B cell (primary cell): ENCODE data around the gene GPC3. TPM values are rescaled to one million over a fixed set of nuclear protein-coding genes. Genes with fewer than 3 reads are reported as not detected.
A peak's percentile ranks its signal among the peaks of the same experiment; 100 is the strongest.

Source experiments
- ATAC-seq: fragments of 200-7000 bp; cut with Tn5 transposase; one replicate; pipeline ENCODE4 v1.10.0; 2021; ENCODE audit warnings: low read depth, mild to moderate bottlenecking, moderate number of reproducible peaks, moderate library complexity
- CTCF ChIA-PET: fragments of 350-600 bp; sonication (Branson Sonifier 250); formaldehyde crosslinking; loops from one replicate; lab custom pipeline; 2021; ENCODE audit warnings: antibody characterized with exemption, inconsistent platforms; lab: Charles Lee
- POLR2A ChIA-PET: fragments of 350-600 bp; sonication (Branson Sonifier 250); formaldehyde crosslinking; loops from one replicate; lab custom pipeline; 2021; ENCODE audit warnings: antibody characterized with exemption; lab: Charles Lee
- DNase-seq: peaks from one replicate; pipeline ENCODE4 v3.0.0; 2013
- H2AFZ ChIP-seq: 2 replicates; pipeline ENCODE4 v1.6.1; 2012; ENCODE audit warnings: mild to moderate bottlenecking, low read depth, low read length; ENCODE audit not compliant: insufficient read depth, poor library complexity, severe bottlenecking
- H3K27ac ChIP-seq, 2 donors: 1 replicate in 1 of 2; 2 replicates in 1 of 2; pipeline ENCODE4 v1.5.1; 2012 to 2013; ENCODE audit warnings: low read length in 2 of 2, mild to moderate bottlenecking in 2 of 2, moderate library complexity in 1 of 2
- H3K27me3 ChIP-seq, 4 experiments: fragments of 200-600 bp in 1 of 4; sonication (generic) in 1 of 4; replicated peaks in 1 of 4; 1 replicate in 2 of 4; 2 replicates in 2 of 4; pipeline versions ENCODE4 v1.6.1 to v1.7.0; 2013 to 2016; ENCODE audit warnings: low read length in 3 of 4, mild to moderate bottlenecking in 2 of 4, mixed read lengths in 1 of 4, moderate library complexity in 1 of 4; ENCODE audit not compliant: insufficient read depth in 4 of 4, control insufficient read depth in 3 of 4; ENCODE audit errors: control extremely low read depth in 1 of 4
- H3K36me3 ChIP-seq, 2 experiments: replicated peaks in 1 of 2; 1 replicate in 1 of 2; 2 replicates in 1 of 2; pipeline versions ENCODE4 v1.6.1 to v1.7.1; 2013; ENCODE audit warnings: low read length in 1 of 2; ENCODE audit not compliant: insufficient read depth in 2 of 2, control insufficient read depth in 1 of 2; ENCODE audit errors: control extremely low read depth in 1 of 2, extremely low read depth in 1 of 2
- H3K4me1 ChIP-seq, 2 donors: fragments of 200-600 bp in 1 of 2; sonication (generic) in 1 of 2; 1 replicate in 1 of 2; 2 replicates in 1 of 2; pipeline versions ENCODE4 v1.5.1 to v1.6.1; 2013 to 2017; ENCODE audit warnings: low read length in 2 of 2; ENCODE audit not compliant: control insufficient read depth in 2 of 2, insufficient read depth in 2 of 2
- H3K4me2 ChIP-seq: replicated peaks from 2 replicates; pipeline ENCODE3; 2012; ENCODE audit warnings: mild to moderate bottlenecking, low read depth, low read length; ENCODE audit not compliant: poor library complexity, severe bottlenecking
- H3K4me3 ChIP-seq, 5 experiments: fragments of 200-600 bp in 1 of 5; sonication (generic) in 1 of 5; 1 replicate in 3 of 5; 2 replicates in 2 of 5; pipeline versions ENCODE4 v1.5.1 to v1.7.0; 2011 to 2016; ENCODE audit warnings: low read length in 4 of 5, mild to moderate bottlenecking in 4 of 5, low read depth in 2 of 5, control low read depth in 1 of 5, moderate library complexity in 1 of 5; ENCODE audit not compliant: insufficient read depth in 1 of 5; ENCODE audit errors: control extremely low read depth in 1 of 5, extremely low read depth in 1 of 5
- H3K79me2 ChIP-seq: fragments of 200-600 bp; sonication (generic); one replicate; pipeline ENCODE4 v1.6.0; 2016; ENCODE audit warnings: low read length; ENCODE audit not compliant: control insufficient read depth, insufficient read depth
- H3K9ac ChIP-seq: fragments of 200-600 bp; sonication (generic); 2 replicates; pipeline ENCODE4 v1.6.1; 2017; ENCODE audit warnings: mild to moderate bottlenecking, low read length, moderate library complexity
- H3K9me3 ChIP-seq, 3 donors: one replicate each; pipeline versions ENCODE4 v1.6.1 to v1.7.1; 2013; ENCODE audit warnings: low read length in 2 of 3; ENCODE audit not compliant: control insufficient read depth in 2 of 3, insufficient read depth in 1 of 3; ENCODE audit errors: control extremely low read depth in 1 of 3
- H4K20me1 ChIP-seq: 2 replicates; pipeline ENCODE4 v1.6.0; 2012; ENCODE audit warnings: mild to moderate bottlenecking, low read length; ENCODE audit not compliant: insufficient read depth, control insufficient read depth, poor library complexity, severe bottlenecking
- H3K27ac Mint-ChIP-seq: one replicate; pipeline ENCODE4 v1.8.0; 2021; ENCODE audit warnings: mixed read lengths
- H3K27me3 Mint-ChIP-seq: one replicate; pipeline ENCODE4 v1.8.0; 2021; ENCODE audit warnings: mixed read lengths
- H3K4me1 Mint-ChIP-seq: one replicate; pipeline ENCODE4 v1.8.0; 2021; ENCODE audit warnings: mixed read lengths
- H3K4me3 Mint-ChIP-seq: one replicate; pipeline ENCODE4 v1.8.0; 2021; ENCODE audit warnings: mixed read lengths
- H3K9me3 Mint-ChIP-seq: one replicate; pipeline ENCODE4 v1.8.0; 2022; ENCODE audit warnings: mixed read lengths; ENCODE audit not compliant: insufficient read depth
- CTCF ChIP-seq: fragments of 200-600 bp; IDR thresholded peaks from one replicate; pipeline ENCODE4 v1.8.0; 2022; ENCODE audit warnings: antibody characterized with exemption, mild to moderate bottlenecking
- EZH2 ChIP-seq: IDR thresholded peaks from 2 replicates; pipeline ENCODE4 v1.6.1; 2012; ENCODE audit warnings: borderline replicate concordance, low read depth, mild to moderate bottlenecking, moderate library complexity, low read length; ENCODE audit not compliant: insufficient read depth, poor library complexity, severe bottlenecking
- WGBS: methylation state at CpG from one replicate; pipeline ENCODE4 v1.1.5; 2013; ENCODE audit warnings: missing lambda C conversion rate; ENCODE audit not compliant: insufficient coverage; 5-methylcytosine and 5-hydroxymethylcytosine counted together
- intact Hi-C: fragments of 100-400 bp; cut with micrococcal nuclease; formaldehyde crosslinking; loops from one replicate; pipeline ENCODE4 v1.10.0; 2022
- polyA plus RNA-seq: library from polyadenylated mRNA; depleted of rRNA; stranded (reverse); fragments of >200 nt; gene quantifications from 2 replicates; pipeline ENCODE4 v1.2.3, GENCODE V29; 2012
- total RNA-seq, 2 donors: library from RNA; stranded (reverse); fragments of 120-200 nt in 1 of 2; gene quantifications; 1 replicate in 1 of 2; 2 replicates in 1 of 2; pipeline versions ENCODE4 v1.2.3 to v1.2.4, GENCODE V29; 2013 to 2022

Gene GPC3
- total and polyA plus RNA-seq, 2 donors (not counting 1 experiment from before 2014, with no cell fraction given): not detected

- H3K9me3 Mint-ChIP-seq: no peaks in the 10 kb centered on the region
- POLR2A ChIA-PET: no interaction called here
- Histone ChIP-seq H3K79me2 (no peaks in the 10 kb centered on the region), H3K4me1 (no peaks in the 10 kb centered on the region), H3K27ac (no peak overlapping the region), H3K27me3 (no peaks in the 10 kb centered on the region), H3K4me2 (no peak overlapping the region), H3K36me3 (no peaks in the 10 kb centered on the region), H3K4me3 (no peak overlapping the region), H4K20me1 (no peaks in the 10 kb centered on the region), H3K9me3 (no peaks in the 10 kb centered on the region), H2AFZ (no peak overlapping the region), H3K9ac (no peak overlapping the region)
- ATAC-seq (no peak), DNase-seq (no peak)
- intact Hi-C loops: no loop called here
- no peak overlapping the region for H3K4me3 Mint-ChIP-seq
- CTCF ChIA-PET: no interaction called here
- H3K4me1 Mint-ChIP-seq: peaks cover 2% of the 10 kb centered on the region
- no peak for TF ChIP-seq EZH2
- peak overlapping the region; percentile 57 for H3K27ac Mint-ChIP-seq
- no peaks in the 10 kb centered on the region for H3K27me3 Mint-ChIP-seq
- WGBS: 100% methylated on average over 1 of the region's 4 CpGs
These were observed 116.1 kb downstream of the GPC3 start for GRCh38 chrX:133869270-133869669.

GRCh38 chrX:133868682-133869081, 116.7 kb downstream of the GPC3 start:
- no peak overlapping the region for H3K27ac Mint-ChIP-seq
- Histone ChIP-seq H3K4me2 (no peak overlapping the region), H3K4me3 (no peak overlapping the region), H3K9me3 (no peaks in the 10 kb centered on the region), H3K4me1 (no peaks in the 10 kb centered on the region), H3K9ac (no peak overlapping the region), H2AFZ (no peak overlapping the region), H3K79me2 (no peaks in the 10 kb centered on the region), H4K20me1 (no peaks in the 10 kb centered on the region), H3K36me3 (no peaks in the 10 kb centered on the region), H3K27ac (no peak overlapping the region), H3K27me3 (no peaks in the 10 kb centered on the region)
- POLR2A ChIA-PET: no interaction called here
- H3K9me3 Mint-ChIP-seq: no peaks in the 10 kb centered on the region
- DNase-seq (no peak), ATAC-seq (no peak)
- CTCF ChIA-PET: no interaction called here
- intact Hi-C loops: no loop called here
- H3K4me1 Mint-ChIP-seq: peaks cover 2% of the 10 kb centered on the region
- H3K27me3 Mint-ChIP-seq: no peaks in the 10 kb centered on the region
- no peak overlapping the region for H3K4me3 Mint-ChIP-seq
- no CpG with 5 or more reads among the region's 1 CpG for WGBS
- TF ChIP-seq CTCF: no peak
- TF ChIP-seq EZH2: no peak
